ENCODE results near the gene GSTA2. TPM values are rescaled to one million over a fixed set of nuclear protein-coding genes. Genes with fewer than 3 reads are reported as not detected.

GSTA2 gene
- total and polyA plus RNA-seq, 12 donors, result 0.32 to 8.4 (median 2.0) TPM

DNA sequence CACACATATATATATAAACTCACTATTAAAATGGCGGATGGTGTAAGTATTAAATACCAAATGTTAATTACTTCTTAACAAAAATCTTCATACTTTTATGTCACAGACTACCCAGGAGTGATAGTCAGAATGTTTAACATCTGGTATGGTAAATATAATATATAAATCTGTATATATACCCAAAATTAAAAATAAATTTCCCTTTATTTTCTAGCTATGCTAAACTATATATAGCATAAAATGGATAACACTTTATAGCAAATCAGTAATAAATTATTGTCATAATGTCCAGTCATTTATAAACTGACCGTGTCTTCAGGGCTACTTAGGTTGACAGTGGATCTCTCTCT lies 37.1 kb downstream of the GSTA2 start:
- WGBS, 4 donors, result 74 to 84% (median 80%) methylated on average over 2 of the region's 2 CpGs
- Histone ChIP-seq H3K4me1 (replicated peaks in 1 of 2) (peaks cover 10 to 31% of the 10 kb centered on the region in 2 donors), H3K27ac (peak overlapping the region in 2 of 5 donors; percentile 9 to 85), H3K36me3 (replicated peaks in 1 of 2) (no peaks in the 10 kb centered on the region), H3K4me3 (no peak overlapping the region), H3K9me3 (replicated peaks in 1 of 3) (no peaks in the 10 kb centered on the region), H3K27me3 (no peaks in the 10 kb centered on the region)
- DNase-seq, result no peak
- TF ChIP-seq POLR2A (IDR thresholded peaks at IDR 0.05) (no peak), CTCF (IDR thresholded peaks at IDR 0.05) (no peak)
- intact Hi-C loops (cut with DNase I), result no loop called here

DNA sequence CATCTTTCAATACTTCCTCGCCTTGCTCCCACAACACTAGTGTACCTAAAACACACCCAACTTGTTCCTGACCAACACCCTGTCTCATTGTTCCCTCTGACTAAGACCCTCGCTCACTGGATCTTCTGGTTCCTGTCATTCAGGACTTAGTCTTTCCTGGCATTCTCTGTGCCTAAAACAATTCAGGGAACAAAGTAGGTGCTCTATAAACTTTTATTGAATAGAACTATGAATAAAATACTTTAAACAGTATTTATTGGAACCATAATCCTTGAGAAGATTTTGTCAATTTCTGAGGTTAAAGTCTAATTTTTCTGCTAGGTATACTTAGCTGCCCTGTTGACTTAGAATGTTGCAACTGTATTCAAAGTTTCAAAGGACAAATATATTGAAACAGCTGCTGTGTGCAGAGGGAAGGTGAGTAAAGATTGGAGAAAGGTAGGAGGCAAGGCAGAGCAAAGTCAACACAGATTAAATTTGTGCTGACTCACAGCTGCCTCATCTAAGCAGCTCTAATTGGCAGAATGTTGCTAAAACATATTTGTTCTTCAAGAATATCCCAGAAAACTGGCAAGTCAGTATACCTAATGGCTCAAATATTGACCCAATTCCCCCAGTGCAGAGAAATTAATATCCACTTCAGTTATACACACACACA lies 37.6 kb downstream of the GSTA2 start:
- H3K9me3 ChIP-seq (replicated peaks in 1 of 3), result no peaks in the 10 kb centered on the region
- no peaks in the 10 kb centered on the region for H3K36me3 ChIP-seq (replicated peaks in 1 of 2)
- peak in 2 of 7 donors; percentile 15 to 26 for DNase-seq
- TF ChIP-seq POLR2A (IDR thresholded peaks at IDR 0.05), result no peak
- no peak for TF ChIP-seq CTCF (IDR thresholded peaks at IDR 0.05)
- no peak overlapping the region for H3K4me3 ChIP-seq
- H3K27me3 ChIP-seq, result no peaks in the 10 kb centered on the region
- intact Hi-C loops (cut with DNase I), result no loop called here
- H3K27ac ChIP-seq, result peak overlapping the region; percentile 9 to 85 (median 61)
- peaks cover 10 to 31% of the 10 kb centered on the region in 2 donors for H3K4me1 ChIP-seq (replicated peaks in 1 of 2)
- WGBS, 4 donors, result 84 to 96% (median 93%) methylated on average over 2 of the region's 2 CpGs

- no peaks in the 10 kb centered on the region for H3K9me3 ChIP-seq (replicated peaks in 1 of 3)
- no peaks in the 10 kb centered on the region for H3K27me3 ChIP-seq
- H3K4me1 ChIP-seq (replicated peaks in 1 of 2), result peaks cover 10 to 31% of the 10 kb centered on the region in 2 donors
- intact Hi-C loops (cut with DNase I), result no loop called here
- peak; percentile 50 to 81 (median 76) for DNase-seq
- 33 to 46% (median 42%) methylated on average over 3 of the region's 3 CpGs for WGBS, 4 donors
- H3K4me3 ChIP-seq, result no peak overlapping the region
- H3K27ac ChIP-seq, result peak overlapping the region; percentile 11 to 85 (median 61)
- peak in 1 of 2 donors; percentile 31 for TF ChIP-seq POLR2A (IDR thresholded peaks at IDR 0.05)
- no peak for TF ChIP-seq CTCF (IDR thresholded peaks at IDR 0.05)
- no peaks in the 10 kb centered on the region for H3K36me3 ChIP-seq (replicated peaks in 1 of 2)
These were observed 38.1 kb downstream of the GSTA2 start for GRCh38 chr6:52725143-52725534.

- peak overlapping the region; percentile 22 to 85 (median 61) for H3K27ac ChIP-seq
- intact Hi-C loops (cut with DNase I), result no loop called here
- H3K27me3 ChIP-seq, result no peaks in the 10 kb centered on the region
- H3K4me3 ChIP-seq, result no peak overlapping the region
- DNase-seq, result peak; percentile 88 to 95 (median 95)
- 77 to 81% (median 80%) methylated on average over 13 of the region's 13 CpGs for WGBS, 4 donors
- peaks cover 10 to 26% of the 10 kb centered on the region in 2 donors for H3K4me1 ChIP-seq (replicated peaks in 1 of 2)
- H3K36me3 ChIP-seq (replicated peaks in 1 of 2), result no peaks in the 10 kb centered on the region
- peak; percentile 22 to 66 (median 54) for TF ChIP-seq CTCF (IDR thresholded peaks at IDR 0.05)
- TF ChIP-seq POLR2A (IDR thresholded peaks at IDR 0.05), result no peak
- no peaks in the 10 kb centered on the region for H3K9me3 ChIP-seq (replicated peaks in 1 of 3)
These were observed 38.7 kb downstream of the GSTA2 start for GRCh38 chr6:52724406-52725121.

Data from adrenal gland (tissue), 12 donors.